AML-193 (cell line): ENCODE results near the gene CASP10.

ENCODE experiments used
- DNase-seq, 2 experiments: peaks; one replicate each; lab custom pipeline; 2025; lab: John Stamatoyannopoulos, UW

The CASP10 gene

DNA sequence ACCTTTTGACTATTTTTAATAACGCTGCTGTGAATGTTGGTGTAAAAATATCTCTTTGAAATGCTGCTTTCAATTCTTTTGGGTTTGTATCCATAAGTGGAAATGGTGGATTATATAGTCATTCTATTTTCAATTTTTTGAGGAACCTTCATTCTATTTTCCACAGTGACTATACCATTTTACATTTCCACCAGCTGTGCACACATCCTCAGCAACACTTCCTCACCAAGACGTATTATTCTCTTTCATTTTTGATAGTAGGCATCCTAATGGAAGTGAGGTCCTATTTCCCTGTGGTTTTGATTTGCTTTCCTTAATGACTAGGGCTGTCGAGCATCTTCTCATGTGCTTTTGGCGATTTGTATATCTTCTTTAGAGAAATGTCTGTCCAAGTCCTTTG lies 14.8 kb downstream of the CASP10 start:
- DNase-seq, result no peak

DNA sequence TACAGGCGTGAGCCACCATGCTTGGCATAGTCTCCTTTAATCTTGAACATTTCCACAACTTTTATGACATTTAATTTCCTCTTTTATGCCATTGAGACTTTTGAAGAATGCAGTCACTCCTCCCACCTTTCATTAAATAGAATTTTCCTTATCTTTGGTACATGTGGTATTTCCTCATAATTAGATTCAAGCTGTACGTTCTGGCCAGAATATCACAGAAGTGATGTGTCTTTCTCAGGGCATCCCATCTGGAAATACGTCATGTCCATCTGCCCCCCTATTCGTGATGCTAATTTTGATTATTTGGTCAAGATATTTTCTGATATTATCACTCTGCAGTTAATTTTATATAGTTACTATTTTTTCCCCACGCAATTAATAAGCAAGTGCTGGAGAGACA lies 16.9 kb downstream of the CASP10 start:
- DNase-seq, result no peak

DNA sequence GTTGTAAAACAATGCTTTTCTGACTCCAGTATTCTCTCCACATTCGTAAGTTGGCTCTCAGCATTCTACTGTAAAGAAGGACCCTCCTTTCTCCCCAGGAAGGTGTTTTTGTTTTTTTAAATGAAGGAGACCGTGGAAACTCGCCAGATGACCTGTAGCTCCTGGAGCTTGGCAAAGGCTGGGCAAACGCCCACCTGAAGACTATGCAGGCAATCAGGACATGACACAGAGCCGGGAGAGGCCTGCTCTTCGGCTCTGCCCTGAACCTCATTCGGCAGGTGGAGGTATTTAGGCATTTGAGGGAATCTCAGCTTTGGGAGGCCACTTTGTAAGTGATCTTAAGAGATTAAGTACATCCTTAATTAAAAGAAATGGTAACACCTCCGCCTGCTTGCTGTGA lies 17.4 kb downstream of the CASP10 start:
- DNase-seq, result no peak

DNA sequence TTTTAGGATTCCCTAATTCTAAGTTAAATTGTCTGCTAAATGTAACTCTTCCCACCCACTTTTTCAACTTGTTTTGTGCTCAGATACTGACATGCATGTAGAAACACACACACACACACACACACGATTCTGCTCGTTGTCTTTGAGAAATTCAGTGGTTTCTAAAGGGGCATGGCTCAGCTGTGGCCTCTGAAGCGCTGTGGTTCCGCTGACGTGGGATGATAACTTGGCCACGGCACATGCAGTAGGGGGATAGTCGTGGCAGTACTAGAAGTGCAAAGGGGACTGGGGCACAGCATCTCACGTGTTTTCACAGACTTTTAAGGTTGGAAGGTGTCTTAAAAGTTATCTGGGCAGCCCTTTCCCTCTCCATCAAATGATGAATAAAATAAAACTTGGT lies 18.4 kb downstream of the CASP10 start:
- DNase-seq, result no peak

DNA sequence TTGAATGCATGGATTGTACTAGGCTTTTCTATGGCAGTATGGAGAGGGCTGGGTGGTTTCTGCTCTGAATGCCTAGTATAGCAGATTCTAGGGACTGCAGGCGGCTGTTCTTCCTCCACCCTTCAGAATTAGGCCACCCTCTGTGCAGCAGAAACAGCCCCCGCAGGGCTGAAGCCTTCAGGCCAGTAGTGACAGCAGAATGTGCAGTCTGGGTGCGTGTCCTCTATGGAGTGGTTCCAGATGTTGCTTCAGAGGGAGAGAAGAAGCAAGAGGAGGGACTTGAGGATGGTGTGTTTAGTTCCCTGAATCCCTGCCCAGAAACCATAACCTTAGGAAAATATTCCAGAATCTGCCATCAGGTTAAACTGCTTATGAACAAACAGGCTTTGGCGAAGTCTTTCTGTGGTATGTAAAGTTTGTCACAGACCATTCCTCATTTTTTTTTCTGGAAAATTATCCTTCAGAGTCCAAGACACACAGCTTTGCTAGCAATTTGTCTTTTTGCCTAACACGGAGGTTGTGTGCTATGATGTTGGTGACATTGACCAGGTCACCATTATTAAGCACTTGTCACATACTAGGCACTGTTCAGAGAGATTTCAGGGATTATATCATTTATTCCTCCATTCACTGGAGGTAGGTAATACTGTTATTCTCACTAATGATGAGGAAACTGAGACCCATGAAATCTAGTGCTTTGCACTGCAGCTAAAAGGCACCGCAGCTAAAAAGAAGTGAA lies 21.1 kb downstream of the CASP10 start:
- DNase-seq, result no peak

DNA sequence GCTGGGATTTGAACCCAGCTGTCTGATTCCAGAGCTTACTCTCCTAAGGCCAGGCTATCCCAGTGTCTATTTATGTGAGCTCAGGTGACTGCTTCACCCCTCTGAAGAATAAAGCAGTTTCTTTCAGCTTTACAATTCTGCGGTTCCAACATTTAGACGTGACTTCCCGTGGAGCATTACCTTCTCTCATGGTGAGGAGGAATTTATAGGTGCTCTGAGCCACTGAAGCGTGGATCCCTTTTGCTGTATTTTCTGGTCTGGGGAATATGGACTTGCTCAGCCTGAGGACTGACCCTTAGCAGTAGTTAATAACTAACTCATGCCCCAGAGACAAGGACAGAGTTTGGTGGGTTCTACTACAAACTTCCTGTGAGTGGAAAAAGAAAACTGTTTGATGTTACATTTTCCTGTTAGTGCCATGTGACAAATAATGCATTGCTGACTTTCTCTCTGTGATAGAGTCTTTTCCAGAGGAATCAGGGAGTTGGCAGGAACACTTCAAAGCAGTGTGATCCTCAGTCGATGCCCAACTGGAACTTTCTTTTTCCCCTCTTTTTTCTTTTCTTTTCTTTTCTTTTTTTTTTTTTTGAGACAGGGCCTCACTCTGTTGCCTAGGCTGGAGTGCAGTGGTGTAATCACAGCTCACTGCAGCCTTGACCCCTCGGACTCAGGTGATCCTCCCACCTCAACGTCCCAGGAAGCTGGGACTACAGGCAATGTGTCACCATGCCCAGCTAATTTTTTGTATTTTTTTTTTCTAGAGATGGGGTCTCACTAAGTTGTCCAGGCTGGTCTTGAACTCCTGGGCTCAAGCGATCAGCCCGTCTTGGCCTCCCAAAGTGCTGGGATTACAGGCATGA lies 21.9 kb downstream of the CASP10 start:
- DNase-seq, result no peak

DNA sequence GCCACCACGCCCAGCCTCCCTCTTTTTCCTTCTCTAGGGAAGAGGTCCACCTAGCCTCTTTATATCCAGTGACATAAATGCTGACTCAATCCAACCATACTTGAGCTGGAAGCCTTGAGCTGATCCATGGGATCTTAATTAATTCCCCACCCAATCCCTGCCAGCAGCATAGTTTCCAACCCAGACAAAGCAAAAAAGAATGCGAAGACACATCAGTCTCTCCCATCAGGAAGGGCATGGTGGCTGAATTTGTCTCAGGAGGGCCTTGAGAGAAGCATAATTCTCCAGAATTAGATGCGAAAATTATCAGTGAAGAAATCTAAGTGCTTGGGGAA lies 22.5 kb downstream of the CASP10 start:
- no peak for DNase-seq

DNA sequence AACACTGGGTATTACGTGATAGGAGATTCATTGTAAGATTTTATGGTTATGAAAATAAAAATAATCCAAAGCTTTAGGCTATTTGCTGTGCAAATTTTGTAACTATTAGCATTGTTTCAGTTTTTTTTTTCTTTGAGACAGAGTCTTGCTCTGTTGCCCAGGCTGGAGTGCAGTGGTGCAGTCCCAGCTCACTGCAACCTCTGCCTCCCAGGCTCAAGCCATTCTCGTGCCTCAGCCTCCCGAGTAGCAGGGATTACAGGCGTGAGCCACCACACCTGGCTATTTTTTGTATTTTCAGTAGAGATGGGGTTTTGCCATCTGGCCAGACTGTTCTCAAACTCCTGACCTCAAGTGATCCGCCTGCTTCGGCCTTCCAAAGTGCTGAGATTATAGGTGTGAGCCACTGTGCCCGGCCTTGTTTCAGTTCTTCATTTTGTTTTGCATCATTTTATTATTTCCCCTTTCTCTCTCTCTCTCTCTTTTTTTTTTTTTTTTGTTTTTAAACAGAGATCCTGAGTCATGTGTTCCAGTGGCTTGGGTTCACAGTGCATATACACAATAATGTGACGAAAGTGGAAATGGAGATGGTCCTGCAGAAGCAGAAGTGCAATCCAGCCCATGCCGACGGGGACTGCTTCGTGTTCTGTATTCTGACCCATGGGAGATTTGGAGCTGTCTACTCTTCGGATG lies 25.8 kb downstream of the CASP10 start:
- no peak for DNase-seq

DNA sequence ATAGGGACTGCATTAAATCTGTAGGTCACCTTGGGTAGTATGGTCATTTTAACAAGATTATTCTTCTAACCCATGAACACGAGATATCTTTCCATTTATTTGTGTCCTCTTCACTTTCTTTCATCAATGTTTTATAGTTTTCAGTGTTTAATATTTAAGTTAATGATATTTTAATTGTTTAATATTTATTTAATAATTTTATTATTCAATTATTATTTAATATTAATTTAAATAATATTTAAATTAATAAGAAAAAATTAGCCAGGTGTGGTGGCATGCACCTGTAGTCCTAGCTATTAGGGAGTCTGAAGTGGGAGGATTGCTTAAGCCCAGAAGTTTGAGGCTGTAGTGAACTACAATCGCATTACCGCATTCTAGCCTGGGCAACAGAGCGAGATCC lies 33.0 kb downstream of the CASP10 start:
- DNase-seq, result no peak

DNA sequence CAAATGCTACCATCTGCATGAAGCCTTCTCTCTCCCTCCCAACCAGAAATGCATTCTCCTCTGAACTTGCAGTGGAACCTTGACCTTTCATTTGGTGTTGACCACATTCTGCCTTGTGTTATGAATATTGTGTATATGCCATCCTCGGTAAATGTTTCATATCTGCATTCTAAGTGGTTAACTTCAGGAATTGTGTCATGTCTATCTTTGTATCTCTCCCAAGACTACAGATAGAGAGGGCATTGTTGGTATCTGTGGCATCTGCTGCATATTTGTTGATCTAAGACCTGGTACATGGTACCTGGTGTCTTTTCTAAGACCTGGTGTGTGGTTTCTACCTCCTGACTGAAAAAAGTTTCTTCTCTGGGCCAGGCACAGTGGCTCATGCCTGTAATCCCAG lies 34.0 kb downstream of the CASP10 start:
- DNase-seq, result no peak

DNA sequence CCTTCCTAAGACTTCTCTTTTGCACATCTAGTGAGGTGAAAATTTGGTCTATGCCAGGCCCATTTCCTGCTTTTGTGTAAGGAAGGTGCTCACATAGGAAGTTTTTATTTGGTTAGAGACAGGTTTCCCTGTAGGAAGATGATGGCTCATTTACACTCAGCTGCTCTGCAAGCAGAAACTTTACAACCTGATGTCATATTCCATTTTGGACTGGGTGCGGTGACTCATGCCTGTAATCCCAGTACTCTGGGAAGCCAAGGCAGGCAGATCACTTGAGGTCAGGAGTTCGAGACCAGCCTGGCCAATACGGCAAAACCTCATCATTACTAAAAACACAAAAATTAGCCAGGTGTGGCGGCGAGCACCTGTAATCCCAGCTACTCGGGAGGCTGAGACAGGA lies 35.8 kb downstream of the CASP10 start:
- DNase-seq, result no peak

DNA sequence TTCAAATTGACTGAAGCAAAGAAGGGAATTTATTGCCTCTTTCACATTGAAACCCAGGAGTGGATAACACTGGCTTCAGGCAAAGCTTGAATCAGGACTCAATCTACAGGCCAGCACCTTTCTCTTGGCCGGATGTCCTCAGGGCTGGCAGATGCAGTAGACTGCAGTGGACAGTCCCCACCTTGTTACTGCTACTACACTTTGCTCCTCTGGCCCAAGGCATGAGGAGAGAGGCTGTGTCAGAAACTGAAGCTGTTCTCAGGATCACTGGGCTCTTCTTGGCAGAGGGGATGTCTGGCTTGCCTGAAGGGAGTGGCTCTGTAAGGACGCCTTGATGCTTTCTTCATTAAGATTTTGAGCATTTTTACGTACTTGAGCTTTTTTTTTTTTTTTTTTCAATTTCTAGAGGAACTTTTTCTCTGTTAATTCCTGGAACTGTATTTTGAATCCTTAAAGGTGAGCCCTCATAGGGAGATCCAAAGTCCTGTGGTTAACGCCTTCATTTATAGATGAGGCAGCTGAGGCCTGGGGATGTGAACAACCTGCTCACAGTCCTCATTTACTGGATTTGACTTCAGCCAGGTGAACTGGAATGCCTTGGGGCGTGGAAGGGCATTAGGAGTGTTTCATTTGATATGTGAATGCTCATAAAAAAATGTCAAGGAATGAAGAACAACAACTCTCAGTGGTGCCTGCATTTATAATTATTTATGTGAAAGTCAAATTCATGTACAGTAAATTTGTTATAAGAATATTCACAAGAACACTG lies 36.6 kb downstream of the CASP10 start:
- DNase-seq, result no peak

DNA sequence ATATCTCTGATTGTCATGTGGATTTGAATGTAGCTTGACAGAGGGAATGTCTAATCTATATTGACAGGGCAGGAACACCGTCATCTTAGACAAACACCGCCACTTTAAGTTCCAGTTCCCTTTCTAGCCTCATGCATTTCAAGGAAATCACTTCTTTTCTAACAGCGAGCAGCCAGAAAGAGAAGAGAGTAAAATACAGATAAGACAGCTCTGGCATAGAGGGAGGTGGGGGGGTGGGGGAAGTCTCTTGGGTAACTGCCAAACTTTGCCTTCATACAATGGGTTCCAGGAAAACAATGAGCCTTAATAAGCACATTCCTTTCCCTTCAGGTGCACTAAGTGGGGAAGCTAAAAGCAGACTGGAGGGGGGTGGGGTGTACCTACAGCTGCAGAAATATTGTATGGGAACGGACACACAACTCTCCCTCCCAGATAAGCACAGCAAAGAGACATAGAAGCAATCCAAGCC lies 37.2 kb downstream of the CASP10 start:
- no peak for DNase-seq

DNA sequence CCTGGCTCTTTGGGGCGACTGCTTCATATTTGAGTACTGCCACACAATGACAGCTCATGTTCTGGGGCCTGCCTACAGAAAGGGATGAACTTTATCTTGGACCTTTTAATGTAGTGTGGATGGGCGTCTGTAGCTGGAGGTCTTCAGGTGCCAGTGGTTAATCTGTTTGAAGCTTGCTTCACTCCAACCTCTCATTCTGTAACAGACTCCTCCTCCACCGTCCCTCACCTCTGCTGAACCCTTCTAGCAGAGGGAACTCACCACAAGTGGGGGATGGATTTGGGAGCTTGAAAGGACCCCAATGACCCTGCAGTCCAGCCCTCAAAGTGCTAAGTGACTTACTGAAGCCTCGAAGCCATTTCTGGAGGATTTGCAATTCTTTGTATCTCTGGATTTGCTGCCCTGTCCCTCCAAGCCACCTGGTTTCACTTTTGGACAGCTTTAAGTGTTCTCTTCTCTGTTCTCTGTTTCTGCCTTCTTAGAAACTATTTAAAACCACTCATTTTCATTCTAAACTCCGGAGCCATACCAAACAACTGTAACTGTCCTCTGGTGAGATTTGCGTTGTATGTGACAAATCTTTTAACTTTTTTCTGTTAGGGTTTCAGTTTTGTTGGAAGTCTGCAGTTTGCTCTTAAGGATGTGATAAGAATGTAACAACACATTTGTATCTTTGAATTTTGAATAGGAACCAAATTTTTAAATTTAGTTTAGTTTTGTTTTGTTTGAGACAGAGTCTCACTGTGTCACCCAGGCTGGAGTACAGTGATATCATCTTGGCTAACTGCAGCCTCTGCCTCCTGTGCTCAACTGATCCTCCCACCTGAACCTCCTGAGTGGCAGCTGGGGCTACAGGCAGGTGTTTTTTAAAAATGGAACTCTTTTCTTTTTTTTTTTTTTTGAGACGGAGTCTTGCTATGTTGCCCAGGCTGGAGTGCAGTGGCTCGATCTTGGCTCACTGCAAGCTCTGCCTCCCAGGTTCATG lies 40.4 kb downstream of the CASP10 start:
- no peak for DNase-seq

DNA sequence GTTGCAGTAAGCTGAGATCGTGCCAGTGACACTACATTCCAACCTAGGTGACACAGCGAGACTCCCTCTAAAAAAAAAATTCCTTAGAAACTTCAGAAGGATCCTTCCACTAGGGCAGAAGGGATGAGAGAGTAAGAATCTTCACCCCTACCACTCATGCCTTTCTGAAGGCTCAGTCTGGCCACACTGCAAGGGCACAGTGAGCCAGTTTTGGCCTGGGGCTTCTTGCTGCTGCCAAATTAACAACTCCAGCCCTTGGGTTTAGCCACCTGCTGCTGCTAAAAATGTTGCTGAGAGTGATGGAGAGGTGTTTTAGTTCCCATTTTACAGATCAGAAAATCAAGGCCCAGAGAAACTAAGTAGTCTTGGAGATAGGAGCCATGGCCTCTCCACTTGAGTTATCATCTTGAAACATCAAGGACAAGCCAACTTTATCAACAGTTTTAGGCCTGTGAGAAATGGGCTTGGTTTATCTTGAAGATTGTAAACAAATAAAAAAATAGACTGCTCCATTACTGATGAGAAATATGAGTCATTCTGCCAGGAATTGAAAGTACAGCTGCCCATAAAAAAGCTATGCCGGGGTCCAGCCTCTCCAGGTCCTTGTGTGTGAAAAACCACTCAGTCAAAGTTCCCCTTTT lies 45.5 kb downstream of the CASP10 start:
- no peak for DNase-seq

DNA sequence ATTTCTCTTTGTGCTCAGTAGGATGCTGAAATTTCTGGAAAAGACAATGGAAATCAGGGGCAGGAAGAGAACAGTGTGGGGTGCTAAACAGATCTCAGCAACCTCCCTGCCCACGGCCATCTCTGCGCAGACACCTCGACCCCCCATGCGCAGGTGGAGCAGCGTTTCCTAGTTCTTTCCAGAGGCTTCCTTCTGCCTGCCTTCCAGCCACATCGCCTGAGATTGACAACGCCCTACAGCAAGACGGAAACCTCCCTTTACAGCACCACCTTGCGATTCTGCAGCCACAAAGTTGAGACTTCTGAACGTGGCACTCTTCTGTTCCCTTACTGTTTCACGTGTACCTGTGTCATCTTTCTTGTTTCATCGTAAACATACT lies 46.0 kb downstream of the CASP10 start:
- peak in 1 of 2 experiments; percentile 35 for DNase-seq

DNA sequence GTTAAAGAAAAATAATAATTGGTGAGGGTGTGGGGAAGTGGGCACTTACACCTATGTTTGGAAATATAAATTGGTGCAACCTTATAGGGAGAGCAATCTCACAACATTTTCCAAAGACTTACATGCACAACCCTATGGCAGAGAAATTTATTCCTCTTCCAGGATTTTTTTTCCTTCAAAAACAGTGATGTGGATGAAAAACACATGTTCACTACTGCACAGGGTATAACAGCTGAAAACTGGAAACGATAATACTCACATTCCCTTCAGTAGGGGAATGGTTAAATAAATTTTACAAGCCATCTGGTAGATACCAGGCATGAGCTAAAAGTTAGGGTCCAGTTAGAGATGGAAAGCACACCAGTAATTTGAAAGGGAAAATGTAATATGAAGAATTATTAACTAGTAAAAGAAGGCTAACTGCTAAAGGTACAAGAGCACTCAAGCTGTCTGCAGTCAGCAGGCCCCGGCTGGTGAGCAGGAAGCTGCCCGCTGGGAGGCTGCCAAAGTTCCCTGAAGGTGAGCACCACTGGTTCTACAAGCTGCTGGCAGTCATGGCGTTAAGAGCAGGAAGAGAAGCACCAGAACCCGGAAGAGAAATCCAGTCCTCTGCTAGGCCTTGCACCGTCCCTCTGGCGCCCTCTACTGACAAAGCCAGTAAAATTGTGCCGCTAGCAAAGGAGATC lies 49.0 kb downstream of the CASP10 start:
- peak; percentile 97 for DNase-seq

DNA sequence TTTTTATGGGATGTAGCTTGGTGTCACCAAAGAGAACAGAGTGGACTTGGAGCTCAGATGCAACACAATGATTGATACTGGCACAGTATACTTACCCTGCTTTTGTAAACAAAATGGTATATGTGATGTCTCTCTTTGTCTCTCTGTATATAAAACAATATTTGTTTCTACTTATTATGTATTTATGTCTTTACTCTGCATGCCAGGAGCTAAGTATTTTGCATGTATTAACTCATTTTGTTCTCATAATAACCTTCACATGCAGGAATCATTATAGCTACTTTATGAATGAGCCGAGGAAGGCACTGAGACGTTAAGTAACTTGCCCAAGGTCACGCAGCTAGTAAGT lies 49.5 kb downstream of the CASP10 start:
- no peak for DNase-seq

DNA sequence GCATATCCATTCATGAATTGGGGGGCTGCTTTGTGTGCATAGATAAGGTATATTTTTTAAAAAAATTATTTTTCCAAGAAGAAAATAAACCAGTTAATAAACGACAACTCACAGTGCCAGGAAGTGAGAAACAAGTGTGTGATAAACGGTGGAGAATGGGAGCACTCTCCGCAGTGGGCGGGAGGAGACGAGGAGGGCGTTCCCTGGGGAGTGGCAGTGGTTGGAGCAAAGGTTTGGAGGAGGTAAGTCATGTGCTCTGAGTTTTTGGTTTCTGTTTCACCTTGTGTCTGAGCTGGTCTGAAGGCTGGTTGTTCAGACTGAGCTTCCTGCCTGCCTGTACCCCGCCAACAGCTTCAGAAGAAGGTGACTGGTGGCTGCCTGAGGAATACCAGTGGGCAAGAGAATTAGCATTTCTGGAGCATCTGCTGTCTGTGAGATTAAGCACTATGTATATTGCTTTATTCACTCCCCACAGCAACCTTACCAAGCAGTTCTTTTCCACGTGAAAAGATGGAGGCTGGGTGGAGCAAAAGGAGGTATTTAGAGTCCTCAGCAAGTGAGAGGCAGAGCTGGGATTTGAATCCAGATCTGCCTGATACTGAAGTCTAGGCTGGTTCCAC lies 50.4 kb downstream of the CASP10 start:
- peak; percentile 92 to 93 for DNase-seq
